Fibroblast of lung (primary cell): ENCODE data around the gene MYOM3.

Source experiments
- CTCF ChIP-seq, 2 donors: IDR thresholded peaks in 1 of 2; conservative IDR thresholded peaks in 1 of 2; 1 replicate in 1 of 2; 2 replicates in 1 of 2; pipeline ENCODE4 v1.5.1; 2011 to 2012; ENCODE audit warnings: low read length in 2 of 2, control low read depth in 1 of 2, inconsistent platforms in 1 of 2, low read depth in 1 of 2, mild to moderate bottlenecking in 1 of 2
- EZH2 ChIP-seq: IDR thresholded peaks from 2 replicates; pipeline ENCODE4 v1.5.1; 2012; ENCODE audit warnings: low read length, control low read depth, mild to moderate bottlenecking; ENCODE audit errors: missing control alignments

GRCh38 chr1:24118410-24119242 lies 6.7 kb upstream of the MYOM3 start:
- TF ChIP-seq CTCF (conservative IDR thresholded peaks at IDR 0.05 in 1 of 2, IDR thresholded peaks at IDR 0.05 in 1 of 2; ENCODE audit: low read depth in 1 of 2, low read length in 2 of 2) (no peak), EZH2 (no peak)
